Fibroblast of the conjunctiva (primary cell): ENCODE measurements around the gene SHC2.
"Not testable (repeated sequence)": the region's sequence is repeated elsewhere in the genome, so short reads cannot be mapped to it uniquely, and the experiment has no call there.

Experiments
- DNase-seq: peaks from one replicate; pipeline ENCODE4 v3.0.0-alpha.2; 2010; ENCODE audit warnings: low read depth

The SHC2 gene

GRCh38 chr19:422917-423226, 38.0 kb downstream of the SHC2 start:
- not testable (repeated sequence) for DNase-seq

- no peak for DNase-seq
These were observed 38.5 kb downstream of the SHC2 start for GRCh38 chr19:422213-422916.

- DNase-seq = no peak
These were observed 40.9 kb downstream of the SHC2 start for GRCh38 chr19:419721-420515.

GRCh38 chr19:418761-419671, 41.8 kb downstream of the SHC2 start:
- DNase-seq = no peak

GRCh38 chr19:416416-416815, 44.4 kb downstream of the SHC2 start:
- DNase-seq = no peak

- no peak for DNase-seq
These were observed 45.5 kb downstream of the SHC2 start for GRCh38 chr19:415292-415691.

- no peak for DNase-seq
These were observed 46.9 kb downstream of the SHC2 start for GRCh38 chr19:413756-414420.

GRCh38 chr19:412356-413355, 48.2 kb downstream of the SHC2 start:
- DNase-seq = no peak

GRCh38 chr19:411723-412355, 49.0 kb downstream of the SHC2 start:
- DNase-seq = no peak

GRCh38 chr19:411121-411722, 49.6 kb downstream of the SHC2 start:
- DNase-seq = not testable (repeated sequence)

GRCh38 chr19:410243-410781, 50.5 kb downstream of the SHC2 start:
- no peak for DNase-seq

GRCh38 chr19:409516-410242, 51.2 kb downstream of the SHC2 start:
- no peak for DNase-seq

GRCh38 chr19:408902-409515, 51.8 kb downstream of the SHC2 start, which contains the start of gene C2CD4C:
C2CD4C (minus strand) TSS chr19:409147; CDS start chr19:408361, 786 bp downstream.
- no peak for DNase-seq

- no peak for DNase-seq
These were observed 52.4 kb downstream of the SHC2 start for GRCh38 chr19:408441-408901.

- no peak for DNase-seq
These were observed 53.1 kb downstream of the SHC2 start for GRCh38 chr19:407511-408440.

- no peak for DNase-seq
These were observed 53.8 kb downstream of the SHC2 start for GRCh38 chr19:406971-407510.
